Activated CD4-positive, alpha-beta T cell treated with anti-CD3 and anti-CD28 coated beads, Interleukin-2, Interleukin-4, amounts not matched to agents 100 ng/mL and 50 ng/mL, durations not matched to agents 16 hours and 8 hours (primary cell): ENCODE data around the gene TTC16.
"Not testable (repeated sequence)": the region's sequence is repeated elsewhere in the genome, so short reads cannot be mapped to it uniquely, and the experiment has no call there.

Experiments used
- DNase-seq: peaks from one replicate; pipeline ENCODE4 v3.0.0-alpha.2; 2020; ENCODE audit warnings: low spot score

Gene TTC16

DNA sequence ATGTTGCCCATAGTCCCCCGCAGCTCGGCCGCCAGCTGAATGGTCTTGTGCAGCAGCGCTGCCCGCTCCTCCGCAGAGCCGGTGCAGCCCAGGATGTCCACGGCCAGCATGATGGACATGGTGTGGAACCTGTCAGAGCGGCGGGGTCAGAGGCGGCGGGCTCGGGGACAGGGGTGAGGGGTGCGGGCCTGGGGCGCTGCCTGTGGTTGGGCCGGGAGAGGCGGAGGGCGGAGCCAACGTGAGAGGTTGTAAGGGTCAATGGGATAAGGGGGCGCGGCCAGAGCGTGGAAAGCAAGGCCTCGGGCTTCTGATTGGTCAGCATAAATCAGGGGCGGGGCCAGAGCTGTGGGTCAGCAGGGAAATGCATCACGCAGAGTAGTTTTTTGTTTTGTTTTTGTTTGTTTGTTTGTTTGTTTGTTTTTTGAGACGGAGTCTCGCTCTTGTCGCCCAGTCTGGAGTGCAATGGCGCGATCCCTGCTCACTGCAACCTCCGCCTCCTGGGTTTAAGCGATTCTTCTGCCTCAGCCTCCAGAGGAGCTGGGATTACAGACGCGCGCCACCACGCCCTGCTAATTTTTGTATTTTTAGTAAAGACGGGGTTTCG is 26.1 kb downstream of the TTC16 start:
- DNase-seq = no peak

DNA sequence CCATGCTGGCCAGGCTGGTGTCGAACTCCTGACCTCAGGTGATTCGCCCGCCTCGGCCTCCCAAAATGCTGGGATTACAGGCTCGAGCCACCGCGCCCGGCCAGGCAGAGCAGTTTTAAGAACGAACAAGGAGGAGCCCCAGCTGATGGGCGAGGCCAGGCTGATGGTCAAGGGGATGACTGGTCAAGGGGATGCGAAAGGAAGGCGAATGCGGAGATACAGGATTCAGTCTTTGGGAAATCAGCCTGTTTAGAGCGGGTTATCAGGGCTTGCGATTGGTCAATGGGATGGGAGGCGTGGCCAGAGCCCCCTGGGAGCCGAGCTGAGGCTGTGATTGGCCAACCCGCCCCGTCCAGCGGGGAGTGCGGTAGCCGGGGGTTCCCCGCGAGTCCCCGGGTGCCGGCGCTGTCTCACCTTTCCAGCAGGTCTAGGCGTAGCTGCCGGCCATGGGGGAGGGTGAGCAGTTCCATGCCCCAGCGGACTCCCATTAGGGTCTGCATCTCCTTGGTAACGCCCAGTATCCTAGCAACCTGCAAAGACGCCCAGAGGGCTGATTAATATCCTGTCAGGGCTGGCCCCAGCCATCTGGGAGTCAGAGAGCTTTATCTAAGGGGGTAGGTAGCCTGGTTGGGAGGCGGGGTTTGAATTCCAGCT is 26.7 kb downstream of the TTC16 start:
- DNase-seq = no peak

DNA sequence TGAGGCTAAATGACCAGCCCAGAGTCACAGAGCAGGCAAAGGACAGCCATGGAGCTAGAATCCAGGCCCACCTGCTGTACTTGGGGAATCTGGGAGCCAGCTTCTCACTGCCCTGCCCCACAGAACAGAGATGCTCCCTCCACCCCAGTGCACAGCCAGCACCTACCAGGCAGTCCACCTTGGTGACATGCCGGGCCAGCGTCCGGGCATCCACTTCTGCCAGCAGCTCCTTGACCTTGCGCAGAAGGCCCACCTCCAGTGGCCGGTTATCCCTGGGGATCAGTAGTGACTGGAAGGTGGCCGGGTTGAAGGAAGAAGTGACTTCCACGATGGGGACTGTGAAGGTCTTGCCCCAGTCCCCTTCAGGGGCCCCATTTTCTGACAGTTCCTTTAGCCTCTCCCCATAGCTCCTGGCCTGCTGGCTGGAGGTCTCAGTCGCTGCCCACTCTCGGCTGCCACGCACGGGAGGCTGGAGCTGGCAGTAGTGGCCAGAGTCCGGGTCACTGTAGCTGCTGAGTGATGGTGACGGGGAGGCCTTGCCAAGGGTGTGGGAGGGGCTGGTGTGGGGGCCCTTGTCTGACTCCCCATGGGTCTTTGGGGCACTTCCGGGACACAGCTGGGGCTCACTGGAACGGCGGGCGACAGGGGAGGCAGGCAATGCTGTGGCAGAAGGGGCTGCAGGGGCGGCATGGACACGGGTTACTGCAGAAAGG is 28.7 kb downstream of the TTC16 start:
- no peak for DNase-seq

DNA sequence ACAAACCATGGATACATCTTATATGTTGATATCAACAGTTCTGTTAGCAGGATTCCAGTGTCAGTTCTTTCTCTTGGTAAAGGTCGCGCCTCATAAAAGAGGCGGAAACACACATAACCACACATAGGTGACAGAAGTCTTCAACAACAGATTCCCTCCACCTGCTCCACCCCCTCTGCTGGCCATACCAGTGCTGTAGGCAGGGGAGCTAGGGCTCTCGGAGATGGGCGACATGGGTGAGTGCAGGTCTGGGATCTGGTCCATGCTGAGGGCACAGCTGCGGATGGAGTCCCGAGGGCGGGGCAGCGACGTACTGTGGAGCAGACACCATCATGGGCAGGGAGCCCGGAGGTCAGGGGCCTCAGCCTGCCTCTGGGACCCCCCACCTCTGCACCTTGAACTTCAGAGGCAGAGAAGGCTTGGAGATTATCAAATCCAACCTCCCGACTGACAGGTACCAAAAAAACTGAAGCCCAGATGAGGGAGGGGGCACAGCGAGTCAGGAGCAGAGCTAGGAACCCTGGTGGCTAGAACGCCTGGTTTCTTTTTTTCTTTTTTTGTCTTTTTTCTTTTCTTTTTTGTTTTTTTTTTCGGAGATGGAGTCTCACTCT is 31.2 kb downstream of the TTC16 start:
- no peak for DNase-seq

DNA sequence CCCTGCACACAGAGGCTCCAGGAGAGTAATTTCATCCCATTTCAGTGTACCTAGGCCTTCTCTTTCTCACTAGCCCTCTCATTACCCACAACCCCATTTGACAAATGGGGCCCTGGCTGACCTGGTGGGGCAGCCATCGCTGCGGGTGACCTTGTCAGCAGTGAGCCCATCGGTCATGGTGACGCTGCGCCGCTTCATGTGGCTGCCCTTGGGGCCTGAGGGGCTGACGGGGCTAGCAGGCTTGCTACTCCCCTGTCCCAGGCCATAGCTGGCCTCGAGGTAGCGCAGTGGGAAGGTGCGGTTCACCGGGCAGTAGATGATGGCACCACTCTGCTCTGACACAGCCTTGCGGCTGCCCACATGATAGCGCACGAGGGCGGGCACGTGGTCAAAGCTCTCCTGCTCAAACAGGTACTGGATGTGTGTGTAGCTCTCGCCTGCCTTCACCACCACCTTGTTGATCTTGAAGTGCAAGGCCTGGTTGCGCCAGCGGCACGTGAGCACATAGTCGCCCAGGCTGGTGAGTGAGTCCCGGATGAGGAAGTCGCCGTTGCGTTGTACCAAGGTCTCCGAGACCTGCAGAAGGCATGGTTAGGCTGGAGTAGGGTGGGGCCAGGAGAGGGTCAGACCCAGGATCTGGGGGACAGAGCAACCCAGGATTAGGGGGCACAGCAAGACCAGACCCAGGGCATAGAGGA is 33.4 kb downstream of the TTC16 start:
- DNase-seq = no peak

DNA sequence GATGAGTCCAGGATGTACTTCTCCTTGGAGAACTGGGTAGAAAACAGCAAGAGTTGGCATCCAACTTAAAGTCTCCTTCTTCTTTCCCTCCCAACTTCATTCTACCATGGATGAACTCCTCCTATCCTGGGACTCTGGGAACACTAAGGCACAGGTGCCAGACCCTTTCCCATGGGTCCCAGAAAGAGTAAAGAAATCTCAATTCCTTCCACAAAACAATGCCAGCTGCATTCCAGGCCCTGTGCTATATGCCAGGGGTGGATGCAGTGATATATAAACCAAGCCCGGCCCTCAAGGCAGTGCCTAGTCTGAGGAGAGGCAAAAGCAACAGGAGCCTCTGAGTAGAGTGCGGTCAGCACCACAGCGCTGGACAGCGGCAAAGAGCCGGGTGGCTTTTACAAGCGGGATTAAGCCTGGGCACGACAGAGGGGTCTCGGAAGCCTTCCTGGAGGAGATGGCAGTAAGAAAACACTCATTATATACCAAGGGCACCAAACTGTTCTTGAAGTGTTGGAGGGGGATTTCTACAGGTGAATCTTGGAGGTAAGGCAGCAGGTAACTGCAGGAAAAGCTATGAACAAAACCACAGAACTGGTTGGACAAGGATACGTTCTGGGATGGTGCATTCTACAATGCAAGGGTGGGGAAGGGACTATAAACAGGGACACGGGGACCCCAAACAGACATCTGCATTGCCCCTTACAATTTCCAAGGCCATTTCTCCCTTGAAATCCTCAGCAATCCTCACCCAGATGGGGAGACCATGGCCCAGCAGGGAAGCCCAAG is 35.6 kb downstream of the TTC16 start:
- DNase-seq = no peak

DNA sequence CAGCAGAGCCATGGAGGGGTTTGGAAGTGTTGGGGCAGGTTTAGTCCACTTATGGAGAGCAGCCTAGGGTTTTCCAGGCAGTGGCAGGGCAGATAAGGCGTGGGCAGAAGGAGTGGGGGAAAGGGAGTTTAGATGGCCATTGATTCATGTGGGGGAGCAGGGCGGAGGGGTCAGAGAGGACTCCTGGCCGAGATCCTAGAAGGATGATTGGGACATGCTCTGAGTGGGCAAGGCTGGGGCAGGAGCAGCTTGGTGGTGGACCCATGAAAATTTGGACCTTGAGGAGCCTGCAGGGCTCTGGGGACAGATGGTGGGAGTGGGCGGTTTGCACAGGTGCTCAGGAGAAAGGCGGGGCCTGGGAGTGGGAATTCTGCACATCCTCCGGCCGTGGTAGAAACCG is 37.3 kb downstream of the TTC16 start:
- DNase-seq = no peak

DNA sequence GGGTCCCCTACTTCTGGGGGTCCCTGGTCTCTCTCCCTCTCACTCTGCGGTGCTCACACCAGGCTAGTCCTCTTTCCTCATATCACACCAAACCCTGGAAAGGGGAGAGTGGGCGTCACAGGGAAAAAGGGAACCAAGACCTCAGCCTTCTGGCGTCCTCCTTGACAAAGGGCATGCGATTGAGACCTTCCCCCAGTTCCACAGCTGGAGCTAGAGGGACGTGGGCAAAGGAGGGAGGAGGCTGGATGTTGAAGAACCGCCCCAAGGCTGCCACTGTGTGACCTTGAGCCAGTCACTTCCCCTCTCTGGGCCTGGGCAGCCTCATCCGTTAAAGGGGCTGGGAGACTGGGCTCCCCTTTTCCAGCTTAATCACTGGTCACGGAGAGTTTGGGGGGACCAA is 37.7 kb downstream of the TTC16 start:
- DNase-seq = no peak

DNA sequence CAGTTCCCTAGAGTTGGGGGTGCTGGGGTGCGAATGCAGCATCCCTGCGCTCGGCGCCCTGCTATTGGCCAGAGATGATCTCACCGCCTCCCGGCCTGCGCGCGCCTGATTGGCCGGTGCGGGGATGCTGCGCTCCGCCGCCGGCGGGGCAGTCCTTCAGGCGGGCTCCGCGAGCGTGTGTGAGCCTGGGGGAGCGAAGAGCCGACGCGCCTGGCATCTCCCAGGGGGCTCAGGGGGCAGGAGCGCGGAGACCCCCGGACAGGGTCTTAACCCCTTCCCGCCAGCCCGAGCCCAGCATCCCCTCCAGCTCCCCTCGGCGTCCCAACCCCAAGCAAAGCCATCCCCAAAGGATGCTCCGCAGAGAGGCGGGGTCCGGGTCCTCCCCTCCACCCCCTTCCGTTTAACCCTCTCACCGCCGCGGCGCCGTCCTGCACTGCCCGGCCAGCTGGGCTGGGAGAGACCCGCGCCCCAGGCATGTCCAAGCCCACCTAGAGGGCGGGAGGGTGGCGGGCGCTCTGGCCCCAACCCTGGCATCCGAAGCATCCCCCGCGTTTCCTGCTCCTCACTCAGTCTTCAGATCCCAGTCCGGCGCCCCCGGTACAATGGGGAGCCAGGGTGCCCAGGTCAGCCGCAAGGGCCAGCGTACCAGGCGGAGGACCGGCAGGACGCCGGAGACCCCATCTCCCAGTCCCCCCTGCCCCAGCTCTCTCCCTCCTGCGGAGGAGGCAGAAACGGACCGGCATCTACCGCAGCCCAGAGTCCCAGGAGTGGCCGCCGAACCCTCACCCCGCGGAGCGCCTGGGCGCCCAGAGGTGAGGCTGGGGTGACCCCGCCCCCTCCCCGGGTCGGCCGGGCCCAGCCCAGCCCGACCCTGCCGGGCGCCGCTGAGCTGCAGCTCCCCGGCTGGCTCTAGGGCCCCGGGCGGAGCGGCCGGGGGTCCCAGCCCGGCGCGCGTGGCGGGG is 38.5 kb downstream of the TTC16 start:
- DNase-seq = no peak

DNA sequence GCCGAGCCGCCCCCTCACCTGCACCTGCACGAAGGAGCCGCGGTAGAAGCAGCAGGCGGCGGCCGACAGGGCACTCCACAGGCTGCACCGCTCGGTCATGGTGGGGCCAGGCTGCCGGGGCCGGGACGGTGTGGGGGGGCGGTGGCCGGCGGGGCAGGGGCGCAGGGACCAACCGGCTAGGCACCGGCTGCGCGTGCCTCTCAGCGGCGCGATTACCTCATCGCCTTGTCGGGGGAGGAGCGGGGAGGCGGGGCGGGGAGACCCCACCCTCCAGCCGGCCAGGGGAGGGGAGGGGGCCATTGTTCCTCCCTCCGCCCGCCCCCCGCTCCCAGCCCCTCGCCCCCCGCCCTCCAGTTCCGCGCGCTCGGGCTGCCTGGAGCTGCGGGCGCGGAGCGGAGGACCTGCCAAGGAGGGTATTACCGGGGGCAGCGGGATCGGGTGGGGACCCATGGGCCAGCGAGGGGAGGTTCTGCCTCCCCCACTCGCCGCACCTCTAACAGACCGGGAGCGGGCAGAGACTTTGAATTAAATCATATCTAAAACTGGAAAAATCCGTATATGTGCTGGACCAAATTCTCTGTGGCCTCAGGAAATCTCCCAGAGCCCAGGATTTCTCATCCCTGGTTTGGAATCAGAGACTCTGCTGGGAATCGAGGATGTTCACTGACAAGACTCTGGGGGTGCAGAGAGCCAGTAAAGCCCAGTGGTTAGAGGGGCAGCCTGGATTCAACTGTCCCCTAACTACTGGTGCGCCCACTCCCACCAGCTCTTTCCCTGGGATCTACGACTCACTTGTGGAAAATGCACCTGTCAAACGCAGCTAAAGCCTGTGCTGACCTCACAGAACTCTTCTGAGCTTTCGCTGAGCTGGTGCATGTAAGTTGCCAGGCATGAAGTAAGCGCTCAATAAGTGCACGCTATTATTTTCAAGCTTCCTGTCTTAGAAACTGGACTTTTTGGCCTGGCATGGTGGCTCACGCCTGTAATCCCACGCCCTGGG is 39.5 kb downstream of the TTC16 start:
- DNase-seq = no peak

DNA sequence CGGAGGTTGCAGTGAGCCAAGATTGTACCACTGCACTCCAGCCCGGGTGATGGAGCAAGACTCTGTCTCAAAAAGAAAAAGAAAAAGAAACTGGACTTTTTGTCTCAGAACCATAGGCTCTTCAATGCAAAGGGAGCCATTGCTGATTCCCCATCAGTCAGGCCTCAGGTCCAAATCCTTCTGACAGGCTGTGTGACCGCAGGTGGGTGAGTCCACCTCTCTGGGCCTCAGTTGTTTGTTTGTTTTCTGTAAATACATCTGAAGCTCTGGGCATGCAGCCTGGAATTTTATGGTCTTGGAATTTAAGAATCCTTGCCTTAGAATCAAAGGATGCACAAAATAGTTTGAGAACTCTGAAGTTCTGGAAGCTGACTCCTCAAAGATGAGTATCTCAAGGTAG is 40.4 kb downstream of the TTC16 start:
- DNase-seq = no peak

DNA sequence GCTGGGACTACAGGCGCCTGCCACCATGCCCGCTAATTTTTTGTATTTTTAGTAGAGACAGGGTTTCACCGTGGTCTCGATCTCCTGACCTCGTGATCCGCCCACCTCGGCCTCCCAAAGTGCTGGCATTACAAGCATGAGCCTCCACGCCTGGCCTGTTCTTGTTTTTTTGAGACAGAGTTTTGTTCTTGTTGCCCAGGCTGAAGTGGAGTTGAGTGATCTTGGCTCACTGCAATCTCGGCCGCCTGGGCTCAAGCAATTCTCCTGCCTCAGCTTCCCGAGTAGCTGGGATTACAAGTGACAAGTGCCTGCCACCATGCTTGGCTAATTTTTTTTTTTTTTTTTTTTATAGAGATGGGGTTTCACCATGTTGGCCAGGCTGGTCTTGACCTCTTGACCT is 40.9 kb downstream of the TTC16 start:
- not testable (repeated sequence) for DNase-seq

DNA sequence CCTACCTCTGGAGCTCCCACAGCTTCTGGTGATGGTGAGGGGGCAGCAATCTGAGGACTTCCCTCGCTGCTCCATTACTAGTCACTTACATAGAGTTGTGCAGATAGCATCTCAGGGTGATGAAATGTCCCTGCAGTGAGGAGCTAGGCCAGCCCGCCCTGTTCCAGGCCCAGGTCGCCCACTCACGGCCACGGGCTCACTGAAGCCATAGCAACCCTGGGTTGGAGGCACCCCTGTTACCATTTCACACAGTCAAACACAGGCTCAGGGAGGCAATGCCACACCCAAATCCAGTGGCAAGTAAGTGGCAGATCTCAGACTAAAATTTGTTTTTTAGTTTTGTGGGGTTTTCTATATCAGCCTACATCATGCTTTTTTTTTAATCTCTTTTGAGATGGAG is 43.0 kb downstream of the TTC16 start:
- no peak for DNase-seq

DNA sequence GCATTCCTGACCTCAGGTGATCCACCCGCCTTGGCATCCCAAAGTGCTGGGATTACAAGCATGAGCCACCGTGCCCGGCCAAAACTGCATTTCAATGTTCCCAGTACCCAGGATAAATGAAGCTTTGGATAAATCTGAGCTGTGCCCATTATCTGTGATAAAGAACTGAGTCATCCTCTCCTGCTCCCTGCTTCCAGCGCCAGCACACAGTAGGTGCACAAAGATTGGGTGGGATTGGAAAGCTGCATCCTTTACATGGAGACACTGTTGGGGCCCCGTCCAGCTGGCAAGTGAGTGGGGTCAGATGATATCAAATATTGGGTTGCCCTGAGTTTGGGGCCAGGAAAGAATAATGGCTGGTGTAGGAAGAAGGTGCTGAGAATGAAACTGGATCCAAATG is 45.2 kb downstream of the TTC16 start:
- no peak for DNase-seq

DNA sequence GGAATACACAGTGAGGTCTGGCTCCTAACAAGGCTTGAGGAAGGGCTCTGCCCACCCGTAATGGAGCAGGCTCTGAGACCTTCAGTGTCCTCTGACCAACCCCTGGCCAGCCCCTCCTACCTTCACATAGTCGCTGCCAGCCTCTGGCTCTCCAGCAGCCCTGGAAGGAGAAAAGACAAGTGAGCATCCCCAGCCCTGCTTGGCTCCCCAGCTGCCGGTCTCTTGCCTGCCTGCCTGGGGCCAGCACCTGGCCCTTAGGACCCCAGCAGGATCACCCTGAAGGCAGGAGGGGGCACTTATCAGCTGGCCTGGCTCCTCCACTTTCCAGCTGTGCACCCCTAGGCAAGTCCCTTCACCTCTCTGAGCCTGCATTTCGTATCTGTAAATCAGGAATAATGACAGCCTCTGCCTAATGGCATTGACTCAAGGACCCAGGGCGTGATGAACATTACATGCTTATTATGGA is 45.6 kb downstream of the TTC16 start:
- DNase-seq = no peak

DNA sequence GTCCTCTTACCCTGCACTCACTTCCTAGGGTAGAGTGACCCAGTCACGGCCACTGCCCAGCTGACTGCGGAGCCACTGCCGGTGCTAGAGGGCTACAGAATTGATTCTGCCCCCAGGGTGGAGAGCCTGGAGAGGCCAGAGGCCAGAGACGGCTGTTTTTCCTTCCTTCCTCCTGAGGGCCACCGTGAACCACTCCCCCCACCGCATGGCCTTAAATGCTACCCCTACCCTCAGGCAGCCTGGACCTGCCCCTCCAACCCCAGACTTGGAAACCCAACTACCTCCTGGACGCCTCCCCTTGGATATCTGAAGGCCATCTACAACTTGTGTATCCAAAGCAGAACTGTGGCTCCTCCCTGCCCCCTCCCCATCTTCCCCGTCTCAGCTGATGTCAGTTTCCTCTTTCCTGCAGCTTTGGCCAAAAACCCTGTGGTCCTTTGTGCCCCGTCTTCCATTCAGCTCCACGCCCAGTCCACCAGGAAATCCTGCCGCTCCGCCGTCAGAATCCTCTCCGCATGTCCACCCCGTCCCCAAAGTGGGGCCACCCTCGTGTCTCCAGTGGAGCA is 46.3 kb downstream of the TTC16 start:
- DNase-seq = no peak

DNA sequence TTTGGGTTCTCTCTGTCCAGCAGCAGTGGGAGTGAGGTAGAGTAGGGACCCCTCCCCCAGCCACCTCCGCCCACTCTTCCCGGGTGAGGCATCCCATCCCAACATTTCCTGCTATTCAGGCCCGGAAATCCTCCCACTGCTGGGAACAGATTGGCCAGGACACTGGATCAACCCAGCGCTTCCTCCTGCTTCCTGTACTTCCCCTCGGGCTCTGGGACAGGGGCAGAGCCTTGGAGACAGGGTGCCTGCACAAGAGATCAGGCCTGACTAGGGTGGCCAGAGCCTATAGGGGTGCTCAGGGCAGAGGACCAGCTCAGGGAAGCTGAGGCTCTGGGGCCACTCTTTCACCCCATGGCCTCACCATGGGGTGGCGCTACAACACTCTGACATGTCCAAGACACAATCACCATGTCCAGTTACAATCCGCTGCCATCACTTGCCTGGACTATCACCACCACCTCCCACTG is 48.1 kb downstream of the TTC16 start:
- DNase-seq = no peak

DNA sequence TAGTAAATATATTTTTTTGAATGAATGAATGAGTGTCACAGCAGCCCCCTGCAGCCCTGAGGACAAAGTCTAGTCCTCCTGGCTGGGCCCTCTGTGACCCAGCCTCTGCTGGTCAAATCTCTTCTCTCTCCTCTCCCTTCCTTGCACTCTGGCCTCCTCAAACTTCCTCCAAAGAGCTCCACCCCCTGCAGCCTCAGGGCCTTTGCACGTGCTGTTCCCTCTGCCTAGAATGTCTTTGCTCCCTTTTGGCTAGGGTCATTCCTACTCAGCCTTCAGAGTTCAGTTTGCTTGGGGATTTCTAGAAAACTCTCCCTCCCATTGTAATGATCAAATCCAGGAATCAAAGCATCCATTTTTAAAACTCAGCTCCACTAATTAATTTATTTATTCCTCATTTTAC is 49.5 kb downstream of the TTC16 start:
- DNase-seq = no peak

DNA sequence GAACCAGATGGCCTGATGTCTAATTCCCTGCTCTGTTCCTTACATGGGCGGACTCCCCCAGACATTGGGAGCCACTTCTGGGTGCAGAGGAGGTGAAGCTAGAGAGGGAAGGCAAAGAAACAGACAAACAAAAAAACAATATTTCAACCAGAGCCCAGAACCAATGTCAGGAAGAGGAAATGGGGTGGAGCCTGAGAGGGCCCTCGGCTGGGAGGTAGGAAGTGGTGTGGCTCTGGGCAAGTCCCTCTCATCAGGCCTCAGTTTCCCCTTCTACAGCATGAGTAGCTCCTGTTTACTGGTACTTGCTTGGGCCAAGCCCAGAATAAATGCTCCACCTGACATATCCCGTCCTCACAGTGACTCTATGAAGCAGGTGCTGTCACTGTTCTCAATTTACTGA is 51.5 kb downstream of the TTC16 start:
- no peak for DNase-seq
